A549 (cell line): ENCODE data around the gene OXSM. TPM values are rescaled to one million over a fixed set of nuclear protein-coding genes. Genes with fewer than 3 reads are reported as not detected.

ENCODE experiments used
- ATAC-seq, 2 experiments: fragments of 200-7000 bp in 1 of 2; fragments of >200 bp in 1 of 2; cut with Nextera tagmentation in 1 of 2; cut with Tn5 transposase in 1 of 2; 3 replicates each; pipeline versions ENCODE4 v1.8.0 to v1.9.1; 2018 to 2020; ENCODE audit warnings: mild to moderate bottlenecking in 1 of 2, moderate library complexity in 1 of 2
- CTCF ChIA-PET: fragments of 300-600 bp; sonication (Branson Sonifier 250); formaldehyde crosslinking; extraction: SDS; loops from one replicate; lab custom pipeline; 2021; ENCODE audit warnings: antibody characterized with exemption, inconsistent platforms; lab: Yijun Ruan, JAX
- POLR2A ChIA-PET: fragments of 350-600 bp; formaldehyde crosslinking; extraction: SDS; loops from one replicate; lab custom pipeline; 2021; ENCODE audit warnings: antibody characterized with exemption, inconsistent platforms; lab: Yijun Ruan, JAX
- DNase-seq, 2 experiments: peaks; one replicate each; pipeline versions ENCODE4 v3.0.0 to v3.0.0-alpha.2; 2011 to 2016; ENCODE audit warnings: low read depth in 1 of 2, low spot score in 1 of 2
- FAIRE-seq: peaks from 2 replicates; lab custom pipeline; 2011; peaks lifted over from hg19 to GRCh38; lab: Jason Lieb, UNC
- H3K27ac ChIP-seq, 2 experiments: fragments of >200 bp; sonication (Bioruptor Twin); formaldehyde crosslinking; 3 replicates each; pipeline ENCODE4 v1.5.1; 2016 to 2017
- H3K4me1 ChIP-seq: fragments of >200 bp; sonication (Bioruptor Twin); formaldehyde crosslinking; 3 replicates; pipeline ENCODE4 v1.6.1; 2016
- H3K4me2 ChIP-seq: fragments of >200 bp; sonication (Bioruptor Twin); formaldehyde crosslinking; 3 replicates; pipeline ENCODE4 v1.6.1; 2016
- H3K4me3 ChIP-seq: fragments of >200 bp; sonication (Bioruptor Twin); formaldehyde crosslinking; 3 replicates; pipeline ENCODE4 v1.5.1; 2016
- H3K9me3 ChIP-seq: fragments of >200 bp; sonication (Bioruptor Twin); formaldehyde crosslinking; 3 replicates; pipeline ENCODE4 v1.6.1; 2016
- CHD4 ChIP-seq: fragments of 200-600 bp; sonication (generic); IDR thresholded peaks from 2 replicates; pipeline ENCODE4 v1.6.1; 2016; ENCODE audit warnings: antibody characterized with exemption, mild to moderate bottlenecking, borderline replicate concordance
- GATA3 ChIP-seq: IDR thresholded peaks from 2 replicates; pipeline ENCODE4 v1.6.1; 2012; ENCODE audit warnings: borderline replicate concordance
- HOXA7 ChIP-seq: fragments of 250-450 bp; sonication (Bioruptor Pico); IDR thresholded peaks from 2 replicates; pipeline ENCODE4 v1.5.0; 2020; ENCODE audit warnings: mild to moderate bottlenecking, moderate library complexity
- KDM1A ChIP-seq: fragments of 200-600 bp; sonication (generic); IDR thresholded peaks from 2 replicates; pipeline ENCODE4 v1.6.1; 2016; ENCODE audit warnings: low read depth, mild to moderate bottlenecking
- MAFK ChIP-seq: fragments of 450-650 bp; IDR thresholded peaks from 2 replicates; pipeline ENCODE4 v1.6.1; 2014; ENCODE audit not compliant: partially characterized antibody
- NFE2L2 ChIP-seq: fragments of 150-350 bp; conservative IDR thresholded peaks from 2 replicates; pipeline ENCODE4 v1.6.1; 2014; ENCODE audit warnings: low read length
- NPAS2 ChIP-seq: fragments of 250-450 bp; sonication (Bioruptor Pico); IDR thresholded peaks from 2 replicates; pipeline ENCODE4 v1.8.0; 2022; ENCODE audit warnings: mild to moderate bottlenecking, moderate library complexity, borderline replicate concordance
- NR3C1 ChIP-seq: fragments of >200 bp; sonication (Bioruptor Twin); formaldehyde crosslinking; IDR thresholded peaks from 3 replicates; pipeline ENCODE4 v1.6.1; 2017
- POLR2AphosphoS2 ChIP-seq: conservative IDR thresholded peaks from 2 replicates; pipeline ENCODE4 v1.6.1; 2012; ENCODE audit warnings: low read length, improper control_type of control experiment, inconsistent platforms
- RAD21 ChIP-seq, 2 experiments: fragments of >200 bp in 1 of 2; sonication (Bioruptor Twin) in 1 of 2; formaldehyde crosslinking in 1 of 2; IDR thresholded peaks in 1 of 2; conservative IDR thresholded peaks in 1 of 2; 2 replicates in 1 of 2; 3 replicates in 1 of 2; pipeline ENCODE4 v1.6.1; 2012 to 2018; ENCODE audit warnings: inconsistent platforms in 1 of 2
- RCOR1 ChIP-seq: fragments of 150-350 bp; IDR thresholded peaks from 2 replicates; pipeline ENCODE4 v1.6.1; 2014; ENCODE audit warnings: antibody characterized with exemption, low read length, low read depth
- SMC3 ChIP-seq: fragments of >200 bp; sonication (Bioruptor Twin); formaldehyde crosslinking; IDR thresholded peaks from 3 replicates; pipeline ENCODE4 v1.6.1; 2018; ENCODE audit warnings: inconsistent platforms
- TP53 ChIP-seq: fragments of 250-450 bp; sonication (Bioruptor Pico); IDR thresholded peaks from 2 replicates; pipeline ENCODE4 v1.5.0; 2021; ENCODE audit warnings: mild to moderate bottlenecking, moderate library complexity
- ZC3H11A ChIP-seq: fragments of 450-650 bp; IDR thresholded peaks from 2 replicates; pipeline ENCODE4 v1.6.1; 2014; ENCODE audit warnings: antibody characterized with exemption, mild to moderate bottlenecking
- ZFP36 ChIP-seq: fragments of 450-650 bp; IDR thresholded peaks from 2 replicates; pipeline ENCODE4 v1.6.1; 2014; ENCODE audit warnings: borderline replicate concordance; ENCODE audit not compliant: partially characterized antibody
- WGBS: methylation state at CpG from one replicate; pipeline ENCODE4 v1.1.6; 2017; ENCODE audit errors: missing lambda C conversion rate; 5-methylcytosine and 5-hydroxymethylcytosine counted together
- polyA plus RNA-seq, 4 experiments: library from polyadenylated mRNA; depleted of rRNA in 3 of 4; stranded (reverse); fragments of >200 nt; fragmentation: RNase III in 1 of 4; extraction: RNeasy Plus Mini Kit Qiagen cat#74134 plus additional on column Dnase treatment in 1 of 4; gene quantifications; 2 replicates in 3 of 4; 3 replicates in 1 of 4; pipeline ENCODE4 v1.2.3, GENCODE V29; 2011 to 2017
- TF ChIP-seq, protein P1 (sequence below): fragments of 250-450 bp; sonication (Bioruptor Pico); IDR thresholded peaks from 2 replicates; pipeline ENCODE4 v1.5.0; 2021; ENCODE audit warnings: mild to moderate bottlenecking, moderate library complexity, borderline replicate concordance
- TF ChIP-seq, protein P2 (sequence below): fragments of 250-450 bp; sonication (Bioruptor Pico); IDR thresholded peaks from 2 replicates; pipeline ENCODE4 v1.5.0; 2020; ENCODE audit warnings: low read depth, mild to moderate bottlenecking, moderate library complexity
- TF ChIP-seq, protein P3 (sequence below): IDR thresholded peaks from 2 replicates; pipeline ENCODE4 v1.6.1; 2012; ENCODE audit warnings: low read depth, borderline replicate concordance
- TF ChIP-seq, protein P4 (sequence below): fragments of >200 bp; sonication (Bioruptor Twin); formaldehyde crosslinking; IDR thresholded peaks from 3 replicates; pipeline ENCODE4 v1.5.1; 2016
- TF ChIP-seq, protein P5 (sequence below): fragments of >200 bp; sonication (Bioruptor Twin); formaldehyde crosslinking; IDR thresholded peaks from 3 replicates; pipeline ENCODE4 v1.6.1; 2016

Gene OXSM
- polyA plus RNA-seq, 2 of the 4 experiments (the other 2 are of a cell fraction) = 19.1 to 43.9 TPM

DNA sequence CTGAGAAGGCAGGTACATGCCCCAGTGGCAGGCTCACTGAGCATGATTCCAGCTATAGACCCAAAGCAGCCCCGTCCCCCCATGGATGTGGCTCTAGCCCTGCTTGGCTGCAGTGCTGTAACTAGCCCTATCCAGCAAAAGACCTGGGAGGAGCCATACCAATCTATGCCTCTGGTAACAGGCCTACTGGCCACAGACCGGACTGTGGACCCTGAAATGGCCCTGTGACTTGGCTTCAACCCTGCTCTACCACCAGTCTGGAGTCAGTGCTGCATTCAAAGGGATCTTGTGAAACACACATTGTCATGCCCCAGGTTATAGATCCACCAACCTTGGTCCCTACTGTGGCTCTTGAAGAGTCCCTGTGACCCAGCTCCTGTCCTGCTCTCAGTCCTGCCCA is 46.7 kb downstream of the OXSM start (continued):
- TF ChIP-seq ZC3H11A (no peak), NR3C1 (no peak), CHD4 (no peak)
- TF ChIP-seq, protein P1, sequence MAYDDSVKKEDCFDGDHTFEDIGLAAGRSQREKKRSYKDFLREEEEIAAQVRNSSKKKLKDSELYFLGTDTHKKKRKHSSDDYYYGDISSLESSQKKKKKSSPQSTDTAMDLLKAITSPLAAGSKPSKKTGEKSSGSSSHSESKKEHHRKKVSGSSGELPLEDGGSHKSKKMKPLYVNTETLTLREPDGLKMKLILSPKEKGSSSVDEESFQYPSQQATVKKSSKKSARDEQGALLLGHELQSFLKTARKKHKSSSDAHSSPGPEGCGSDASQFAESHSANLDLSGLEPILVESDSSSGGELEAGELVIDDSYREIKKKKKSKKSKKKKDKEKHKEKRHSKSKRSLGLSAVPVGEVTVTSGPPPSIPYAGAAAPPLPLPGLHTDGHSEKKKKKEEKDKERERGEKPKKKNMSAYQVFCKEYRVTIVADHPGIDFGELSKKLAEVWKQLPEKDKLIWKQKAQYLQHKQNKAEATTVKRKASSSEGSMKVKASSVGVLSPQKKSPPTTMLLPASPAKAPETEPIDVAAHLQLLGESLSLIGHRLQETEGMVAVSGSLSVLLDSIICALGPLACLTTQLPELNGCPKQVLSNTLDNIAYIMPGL (CRISPR knock-in tag) = no peak

DNA sequence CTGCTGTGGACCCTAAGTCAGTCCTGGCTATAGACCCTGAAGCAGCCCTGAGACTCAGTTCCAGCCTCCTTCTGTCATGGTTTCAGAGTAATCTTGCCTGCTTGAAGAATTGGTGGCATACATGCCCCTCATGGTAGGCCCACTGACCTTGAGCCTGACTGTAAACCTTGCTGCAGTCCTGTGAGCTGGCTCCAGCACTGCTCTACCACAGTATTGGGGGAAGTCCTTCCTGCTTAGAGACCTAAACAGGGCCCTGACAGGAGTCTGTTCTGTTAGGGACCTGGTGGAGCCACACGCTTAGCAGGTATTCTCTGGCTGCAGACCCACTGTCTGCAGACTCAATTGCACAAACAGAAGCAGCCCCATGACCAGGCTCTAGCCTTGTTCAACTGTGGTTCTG is 47.1 kb downstream of the OXSM start:
- POLR2A ChIA-PET = no interaction called here
- CTCF ChIA-PET = interaction anchor here (1.2 to 2.4 kb wide), 2 partner anchors 14 to 189 kb away, joined by 4 to 6 read pairs; no protein-coding TSS in a partner anchor
- Histone ChIP-seq H3K4me1 (no peaks in the 10 kb centered on the region), H3K4me3 (no peak overlapping the region), H3K4me2 (no peak overlapping the region), H3K27ac (no peak overlapping the region), H3K9me3 (no peaks in the 10 kb centered on the region)
- ATAC-seq = no peak
- no peak for DNase-seq
- FAIRE-seq = no peak
- TF ChIP-seq KDM1A (no peak), GATA3 (no peak), ZFP36 (no peak), HOXA7 (no peak)
- WGBS = 60% methylated on average over 1 of the region's 1 CpG

DNA sequence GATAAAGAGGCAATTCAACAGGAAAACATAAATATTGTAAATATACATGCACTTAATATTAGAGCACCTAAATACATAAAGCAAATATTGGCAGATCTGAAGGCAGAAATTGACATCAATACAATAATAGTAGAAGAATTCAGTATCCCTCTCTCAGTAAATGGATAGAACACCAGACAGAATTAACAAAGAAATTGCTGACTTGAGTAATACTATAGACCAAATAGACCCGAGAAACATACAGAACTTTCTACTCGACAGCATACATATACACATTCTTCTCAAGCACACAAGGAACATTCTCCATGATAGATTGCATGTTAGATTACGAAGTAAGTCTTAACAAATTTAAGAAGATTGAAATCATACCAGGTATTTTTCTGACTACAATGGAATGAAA is 50.2 kb downstream of the OXSM start:
- H3K4me2 ChIP-seq = no peak overlapping the region
- no peak overlapping the region for H3K27ac ChIP-seq
- no peak for DNase-seq
- WGBS = 57% methylated on average over 3 of the region's 3 CpGs
- H3K9me3 ChIP-seq = no peaks in the 10 kb centered on the region
- no peak for ATAC-seq
- CTCF ChIA-PET = no interaction called here
- no peak overlapping the region for H3K4me3 ChIP-seq
- FAIRE-seq = peak; percentile 76
- POLR2A ChIA-PET = no interaction called here
- no peaks in the 10 kb centered on the region for H3K4me1 ChIP-seq
- no peak for TF ChIP-seq RCOR1
- no peak for TF ChIP-seq NR3C1
- TF ChIP-seq GATA3 = no peak
- TF ChIP-seq MAFK = peak; percentile 67
- TF ChIP-seq, protein P2, sequence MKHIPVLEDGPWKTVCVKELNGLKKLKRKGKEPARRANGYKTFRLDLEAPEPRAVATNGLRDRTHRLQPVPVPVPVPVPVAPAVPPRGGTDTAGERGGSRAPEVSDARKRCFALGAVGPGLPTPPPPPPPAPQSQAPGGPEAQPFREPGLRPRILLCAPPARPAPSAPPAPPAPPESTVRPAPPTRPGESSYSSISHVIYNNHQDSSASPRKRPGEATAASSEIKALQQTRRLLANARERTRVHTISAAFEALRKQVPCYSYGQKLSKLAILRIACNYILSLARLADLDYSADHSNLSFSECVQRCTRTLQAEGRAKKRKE (CRISPR knock-in tag) = no peak
- TF ChIP-seq POLR2AphosphoS2 = no peak
- no peak for TF ChIP-seq KDM1A
- TF ChIP-seq, protein P3, sequence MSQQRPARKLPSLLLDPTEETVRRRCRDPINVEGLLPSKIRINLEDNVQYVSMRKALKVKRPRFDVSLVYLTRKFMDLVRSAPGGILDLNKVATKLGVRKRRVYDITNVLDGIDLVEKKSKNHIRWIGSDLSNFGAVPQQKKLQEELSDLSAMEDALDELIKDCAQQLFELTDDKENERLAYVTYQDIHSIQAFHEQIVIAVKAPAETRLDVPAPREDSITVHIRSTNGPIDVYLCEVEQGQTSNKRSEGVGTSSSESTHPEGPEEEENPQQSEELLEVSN = no peak
- TF ChIP-seq TP53 (CRISPR knock-in tag) = no peak

DNA sequence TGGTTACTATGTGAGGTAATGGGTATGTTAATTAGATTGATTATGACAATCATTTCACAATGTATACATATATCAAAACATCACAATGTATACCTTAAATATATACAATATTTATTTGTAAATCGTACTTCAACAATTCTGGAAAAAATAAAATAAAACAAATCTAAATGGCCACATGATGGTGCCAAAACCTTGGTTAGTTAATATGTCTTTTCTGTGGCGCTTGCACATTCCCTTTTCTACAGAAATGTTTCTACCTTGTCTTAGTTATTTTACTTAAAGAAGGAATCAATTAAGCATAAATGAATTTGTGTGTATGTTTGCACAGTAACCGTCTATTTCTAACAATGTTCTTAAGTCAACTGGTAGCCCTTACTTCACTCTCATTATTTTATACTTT is 53.4 kb downstream of the OXSM start:
- FAIRE-seq (no peak), DNase-seq (peak in 1 of 2 experiments; percentile 11), ATAC-seq (no peak)
- ChIA-PET POLR2A (no interaction called here), CTCF (no interaction called here)
- Histone ChIP-seq H3K27ac (no peak overlapping the region), H3K4me1 (no peaks in the 10 kb centered on the region), H3K9me3 (no peaks in the 10 kb centered on the region), H3K4me2 (no peak overlapping the region), H3K4me3 (no peak overlapping the region)
- 8% methylated on average over 3 of the region's 3 CpGs for WGBS
- TF ChIP-seq MAFK = no peak
- TF ChIP-seq SMC3 = peak; percentile 46; the same call in 1 of the 3 replicates
- no peak for TF ChIP-seq HOXA7
- peak; percentile 51 to 66; a peak in 4 of 5 replicates for TF ChIP-seq RAD21 (conservative IDR thresholded peaks at IDR 0.05 in 1 of 2, IDR thresholded peaks at IDR 0.05 in 1 of 2)
- TF ChIP-seq, protein P4, sequence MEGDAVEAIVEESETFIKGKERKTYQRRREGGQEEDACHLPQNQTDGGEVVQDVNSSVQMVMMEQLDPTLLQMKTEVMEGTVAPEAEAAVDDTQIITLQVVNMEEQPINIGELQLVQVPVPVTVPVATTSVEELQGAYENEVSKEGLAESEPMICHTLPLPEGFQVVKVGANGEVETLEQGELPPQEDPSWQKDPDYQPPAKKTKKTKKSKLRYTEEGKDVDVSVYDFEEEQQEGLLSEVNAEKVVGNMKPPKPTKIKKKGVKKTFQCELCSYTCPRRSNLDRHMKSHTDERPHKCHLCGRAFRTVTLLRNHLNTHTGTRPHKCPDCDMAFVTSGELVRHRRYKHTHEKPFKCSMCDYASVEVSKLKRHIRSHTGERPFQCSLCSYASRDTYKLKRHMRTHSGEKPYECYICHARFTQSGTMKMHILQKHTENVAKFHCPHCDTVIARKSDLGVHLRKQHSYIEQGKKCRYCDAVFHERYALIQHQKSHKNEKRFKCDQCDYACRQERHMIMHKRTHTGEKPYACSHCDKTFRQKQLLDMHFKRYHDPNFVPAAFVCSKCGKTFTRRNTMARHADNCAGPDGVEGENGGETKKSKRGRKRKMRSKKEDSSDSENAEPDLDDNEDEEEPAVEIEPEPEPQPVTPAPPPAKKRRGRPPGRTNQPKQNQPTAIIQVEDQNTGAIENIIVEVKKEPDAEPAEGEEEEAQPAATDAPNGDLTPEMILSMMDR = peak; percentile 57
- TF ChIP-seq GATA3 = no peak
- TF ChIP-seq, protein P2 (CRISPR knock-in tag) = no peak
- no peak for TF ChIP-seq NPAS2 (CRISPR knock-in tag)
- TF ChIP-seq NFE2L2 = no peak
- TF ChIP-seq, protein P5, sequence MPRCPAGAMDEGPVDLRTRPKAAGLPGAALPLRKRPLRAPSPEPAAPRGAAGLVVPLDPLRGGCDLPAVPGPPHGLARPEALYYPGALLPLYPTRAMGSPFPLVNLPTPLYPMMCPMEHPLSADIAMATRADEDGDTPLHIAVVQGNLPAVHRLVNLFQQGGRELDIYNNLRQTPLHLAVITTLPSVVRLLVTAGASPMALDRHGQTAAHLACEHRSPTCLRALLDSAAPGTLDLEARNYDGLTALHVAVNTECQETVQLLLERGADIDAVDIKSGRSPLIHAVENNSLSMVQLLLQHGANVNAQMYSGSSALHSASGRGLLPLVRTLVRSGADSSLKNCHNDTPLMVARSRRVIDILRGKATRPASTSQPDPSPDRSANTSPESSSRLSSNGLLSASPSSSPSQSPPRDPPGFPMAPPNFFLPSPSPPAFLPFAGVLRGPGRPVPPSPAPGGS = no peak
